ENCODE data around the gene CCDC127. TPM values are rescaled to one million over a fixed set of nuclear protein-coding genes. Genes with fewer than 3 reads are reported as not detected.

The CCDC127 gene
- total RNA-seq, 2 donors from 2014 or later = 8.4 to 9.7 TPM

DNA sequence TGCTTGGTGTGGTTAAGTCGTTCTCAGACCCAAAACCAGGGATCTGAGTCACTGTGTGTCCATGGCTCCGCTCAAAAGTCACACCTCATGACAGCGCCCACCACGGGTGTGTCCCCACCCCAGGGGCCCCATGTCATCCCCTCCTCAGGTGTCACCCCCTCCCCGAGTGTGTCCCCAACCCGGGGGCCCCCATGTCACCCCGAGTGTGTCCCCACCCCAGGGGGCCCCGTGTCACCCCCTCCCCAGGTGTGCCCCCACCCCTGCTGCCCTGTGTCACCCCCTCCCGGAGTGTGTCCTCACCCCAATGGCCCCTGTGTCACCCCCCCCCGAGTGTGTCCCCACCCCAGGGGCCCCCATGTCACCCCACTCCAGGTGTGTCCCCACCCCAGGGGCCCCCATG is 21.6 kb downstream of the CCDC127 start:
- no peak overlapping the region for H3K27ac Mint-ChIP-seq
- no peaks in the 10 kb centered on the region for H3K9me3 Mint-ChIP-seq
- no peak for DNase-seq
- H3K4me1 Mint-ChIP-seq = no peaks in the 10 kb centered on the region
- TF ChIP-seq CTCF (conservative IDR thresholded peaks at IDR 0.05) = no peak
- peaks cover 2% of the 10 kb centered on the region for H3K36me3 Mint-ChIP-seq (ENCODE audit: low read depth)
- H3K27me3 Mint-ChIP-seq (ENCODE audit: insufficient read depth) = no peaks in the 10 kb centered on the region
- 93 to 100% methylated on average over 1 to 9 of the region's 10 CpGs for WGBS, 2 experiments (ENCODE audit: insufficient coverage in 1 of 2, insufficient read length in 1 of 2)
- Histone ChIP-seq H3K9ac (ENCODE audit: extremely low read depth, low read length, poor library complexity, severe bottlenecking) (no peak overlapping the region), H3K36me3 (ENCODE audit: control insufficient read depth, insufficient read depth, low read length) (no peaks in the 10 kb centered on the region), H3K4me3 (ENCODE audit: low read length) (no peak overlapping the region), H3K4me1 (ENCODE audit: control insufficient read depth, insufficient read depth, low read length) (no peaks in the 10 kb centered on the region), H3K27ac (ENCODE audit: low read depth, low read length) (no peak overlapping the region), H3K9me3 (ENCODE audit: control insufficient read depth, low read length) (no peaks in the 10 kb centered on the region), H3K27me3 (ENCODE audit: control insufficient read depth, insufficient read depth, low read length, poor library complexity, severe bottlenecking) (no peaks in the 10 kb centered on the region)
- no peak overlapping the region for H3K4me3 Mint-ChIP-seq

GRCh38 chr5:195401-196160 is 22.4 kb downstream of the CCDC127 start:
- Histone ChIP-seq H3K9ac (ENCODE audit: extremely low read depth, low read length, poor library complexity, severe bottlenecking) (no peak overlapping the region), H3K9me3 (ENCODE audit: control insufficient read depth, low read length) (no peaks in the 10 kb centered on the region), H3K27me3 (ENCODE audit: control insufficient read depth, insufficient read depth, low read length, poor library complexity, severe bottlenecking) (no peaks in the 10 kb centered on the region), H3K4me1 (ENCODE audit: control insufficient read depth, insufficient read depth, low read length) (no peaks in the 10 kb centered on the region), H3K27ac (ENCODE audit: low read depth, low read length) (no peak overlapping the region), H3K4me3 (ENCODE audit: low read length) (no peak overlapping the region), H3K36me3 (ENCODE audit: control insufficient read depth, insufficient read depth, low read length) (no peaks in the 10 kb centered on the region)
- TF ChIP-seq CTCF (conservative IDR thresholded peaks at IDR 0.05) = peak; percentile 64
- DNase-seq = no peak
- Mint-ChIP-seq H3K4me3 (no peak overlapping the region), H3K36me3 (ENCODE audit: low read depth) (peaks cover 2% of the 10 kb centered on the region), H3K9me3 (no peaks in the 10 kb centered on the region), H3K27me3 (ENCODE audit: insufficient read depth) (no peaks in the 10 kb centered on the region), H3K4me1 (no peaks in the 10 kb centered on the region), H3K27ac (no peak overlapping the region)
- WGBS, 2 experiments (ENCODE audit: insufficient coverage in 1 of 2, insufficient read length in 1 of 2) = 85 to 87% methylated on average over 13 to 33 of the region's 33 CpGs

DNA sequence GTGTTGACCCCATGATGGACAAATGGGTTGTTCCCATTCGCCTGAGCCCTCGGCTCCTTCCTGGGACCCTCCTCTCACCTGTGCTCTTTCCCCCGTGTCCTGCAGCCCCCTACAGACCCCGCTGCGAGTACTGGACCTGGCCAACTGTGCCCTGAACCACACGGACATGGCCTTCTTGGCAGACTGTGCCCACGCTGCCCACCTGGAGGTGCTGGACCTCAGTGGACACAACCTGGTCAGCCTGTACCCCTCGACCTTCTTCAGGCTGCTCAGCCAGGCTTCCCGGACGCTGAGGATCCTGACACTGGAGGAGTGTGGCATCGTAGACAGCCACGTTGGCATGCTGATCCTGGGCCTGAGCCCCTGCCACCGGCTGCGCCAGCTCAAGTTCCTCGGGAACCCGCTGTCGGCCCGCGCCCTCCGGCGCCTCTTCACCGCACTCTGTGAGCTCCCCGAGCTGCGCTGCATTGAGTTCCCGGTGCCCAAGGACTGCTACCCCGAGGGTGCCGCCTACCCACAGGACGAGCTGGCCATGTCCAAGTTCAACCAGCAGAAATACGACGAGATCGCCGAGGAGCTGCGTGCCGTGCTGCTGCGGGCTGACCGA is 23.2 kb downstream of the CCDC127 start:
- Histone ChIP-seq H3K9me3 (ENCODE audit: control insufficient read depth, low read length) (no peaks in the 10 kb centered on the region), H3K36me3 (ENCODE audit: control insufficient read depth, insufficient read depth, low read length) (no peaks in the 10 kb centered on the region), H3K27ac (ENCODE audit: low read depth, low read length) (no peak overlapping the region), H3K9ac (ENCODE audit: extremely low read depth, low read length, poor library complexity, severe bottlenecking) (no peak overlapping the region), H3K27me3 (ENCODE audit: control insufficient read depth, insufficient read depth, low read length, poor library complexity, severe bottlenecking) (no peaks in the 10 kb centered on the region), H3K4me1 (ENCODE audit: control insufficient read depth, insufficient read depth, low read length) (no peaks in the 10 kb centered on the region), H3K4me3 (ENCODE audit: low read length) (no peak overlapping the region)
- no peaks in the 10 kb centered on the region for H3K4me1 Mint-ChIP-seq
- no peak overlapping the region for H3K27ac Mint-ChIP-seq
- H3K27me3 Mint-ChIP-seq (ENCODE audit: insufficient read depth) = peaks cover 4% of the 10 kb centered on the region
- DNase-seq = no peak
- H3K9me3 Mint-ChIP-seq = no peaks in the 10 kb centered on the region
- TF ChIP-seq CTCF (conservative IDR thresholded peaks at IDR 0.05) = no peak
- WGBS, 2 experiments (ENCODE audit: insufficient coverage in 1 of 2, insufficient read length in 1 of 2) = 91 to 93% methylated on average over 34 to 36 of the region's 36 CpGs
- H3K36me3 Mint-ChIP-seq (ENCODE audit: low read depth) = peaks cover under 1% of the 10 kb centered on the region
- H3K4me3 Mint-ChIP-seq = no peak overlapping the region
